Smooth muscle cell (in vitro differentiated cells): ENCODE measurements around the gene MOB2. TPM values are rescaled to one million over a fixed set of nuclear protein-coding genes. Genes with fewer than 3 reads are reported as not detected.

Experiments
- DNase-seq: peaks from one replicate; lab custom pipeline; 2025; ENCODE audit not compliant: unreplicated experiment; lab: John Stamatoyannopoulos, UW
- H2AFZ ChIP-seq: fragments of 200-600 bp; sonication (generic); 2 replicates; pipeline ENCODE4 v1.6.0; 2016; ENCODE audit warnings: antibody characterized with exemption, low read depth, mild to moderate bottlenecking
- H3F3A ChIP-seq: fragments of 200-600 bp; sonication (generic); 2 replicates; pipeline ENCODE4 v1.6.0; 2017; ENCODE audit warnings: antibody characterized with exemption, low read depth
- H3K27ac ChIP-seq: fragments of 200-600 bp; sonication (generic); 2 replicates; pipeline ENCODE4 v1.5.1; 2016; ENCODE audit warnings: low read depth, mild to moderate bottlenecking
- H3K27me3 ChIP-seq: fragments of 200-600 bp; sonication (generic); 2 replicates; pipeline ENCODE4 v1.6.1; 2016; ENCODE audit warnings: low read depth, mild to moderate bottlenecking
- H3K36me3 ChIP-seq: fragments of 200-600 bp; sonication (generic); 2 replicates; pipeline ENCODE4 v1.5.1; 2016; ENCODE audit warnings: low read depth
- H3K4me1 ChIP-seq: fragments of 200-600 bp; sonication (generic); 2 replicates; pipeline ENCODE4 v1.5.1; 2016; ENCODE audit warnings: low read depth
- H3K4me2 ChIP-seq: fragments of 200-600 bp; sonication (generic); 2 replicates; pipeline ENCODE4 v1.6.0; 2016; ENCODE audit warnings: mild to moderate bottlenecking
- H3K4me3 ChIP-seq: fragments of 200-600 bp; sonication (generic); 2 replicates; pipeline ENCODE4 v1.5.1; 2016; ENCODE audit warnings: mild to moderate bottlenecking
- H3K79me2 ChIP-seq: fragments of 200-600 bp; sonication (generic); 2 replicates; pipeline ENCODE4 v1.6.0; 2016; ENCODE audit warnings: low read depth, mild to moderate bottlenecking
- H3K9ac ChIP-seq: fragments of 200-600 bp; sonication (generic); 2 replicates; pipeline ENCODE4 v1.6.0; 2016; ENCODE audit warnings: low read depth
- H3K9me3 ChIP-seq: fragments of 200-600 bp; sonication (generic); replicated peaks from 2 replicates; pipeline ENCODE4 v1.5.1; 2016; ENCODE audit warnings: low read depth
- H4K20me1 ChIP-seq: fragments of 200-600 bp; sonication (generic); 2 replicates; pipeline ENCODE4 v1.6.0; 2016; ENCODE audit warnings: low read depth
- WGBS: methylation state at CpG from one replicate; pipeline ENCODE4 v1.1.7; 2016; ENCODE audit warnings: low lambda C conversion rate; 5-methylcytosine and 5-hydroxymethylcytosine counted together
- polyA plus RNA-seq: library from polyadenylated mRNA; unstranded; fragments of >200 nt; fragmentation: Nextera tagmentation; extraction: Ambion mirVana; gene quantifications from 2 replicates; pipeline ENCODE4 v1.2.1, GENCODE V29; 2016
- total RNA-seq: library from RNA; depleted of rRNA; stranded (reverse); fragments of >200 nt; gene quantifications from 2 replicates; pipeline ENCODE4 v1.2.3, GENCODE V29; 2014
- TF ChIP-seq, protein P1 (sequence below): fragments of 200-600 bp; sonication (generic); IDR thresholded peaks from 2 replicates; pipeline ENCODE4 v1.5.1; 2017; ENCODE audit warnings: borderline replicate concordance, mild to moderate bottlenecking, antibody characterized with exemption; ENCODE audit not compliant: insufficient read depth, poor library complexity, severe bottlenecking

Gene MOB2
- total and polyA plus RNA-seq, 2 experiments from 2014 or later = 2.5 to 24.0 TPM

- WGBS = 99% methylated on average over 9 of the region's 9 CpGs
- TF ChIP-seq, protein P1, sequence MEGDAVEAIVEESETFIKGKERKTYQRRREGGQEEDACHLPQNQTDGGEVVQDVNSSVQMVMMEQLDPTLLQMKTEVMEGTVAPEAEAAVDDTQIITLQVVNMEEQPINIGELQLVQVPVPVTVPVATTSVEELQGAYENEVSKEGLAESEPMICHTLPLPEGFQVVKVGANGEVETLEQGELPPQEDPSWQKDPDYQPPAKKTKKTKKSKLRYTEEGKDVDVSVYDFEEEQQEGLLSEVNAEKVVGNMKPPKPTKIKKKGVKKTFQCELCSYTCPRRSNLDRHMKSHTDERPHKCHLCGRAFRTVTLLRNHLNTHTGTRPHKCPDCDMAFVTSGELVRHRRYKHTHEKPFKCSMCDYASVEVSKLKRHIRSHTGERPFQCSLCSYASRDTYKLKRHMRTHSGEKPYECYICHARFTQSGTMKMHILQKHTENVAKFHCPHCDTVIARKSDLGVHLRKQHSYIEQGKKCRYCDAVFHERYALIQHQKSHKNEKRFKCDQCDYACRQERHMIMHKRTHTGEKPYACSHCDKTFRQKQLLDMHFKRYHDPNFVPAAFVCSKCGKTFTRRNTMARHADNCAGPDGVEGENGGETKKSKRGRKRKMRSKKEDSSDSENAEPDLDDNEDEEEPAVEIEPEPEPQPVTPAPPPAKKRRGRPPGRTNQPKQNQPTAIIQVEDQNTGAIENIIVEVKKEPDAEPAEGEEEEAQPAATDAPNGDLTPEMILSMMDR = no peak
- H3K36me3 ChIP-seq = no peaks in the 10 kb centered on the region
- H3K27me3 ChIP-seq = no peaks in the 10 kb centered on the region
- no peaks in the 10 kb centered on the region for H3F3A ChIP-seq
- no peak overlapping the region for H3K4me2 ChIP-seq
- no peak overlapping the region for H3K9ac ChIP-seq
- H3K27ac ChIP-seq = no peak overlapping the region
- no peaks in the 10 kb centered on the region for H3K4me1 ChIP-seq
- no peaks in the 10 kb centered on the region for H3K79me2 ChIP-seq
- H3K9me3 ChIP-seq = no peaks in the 10 kb centered on the region
- H4K20me1 ChIP-seq = peaks cover 50% of the 10 kb centered on the region
- DNase-seq = no peak
- H2AFZ ChIP-seq = no peak overlapping the region
- H3K4me3 ChIP-seq = no peak overlapping the region
Measured at GRCh38 chr11:1479006-1479677, 7.4 kb downstream of the MOB2 start.

GRCh38 chr11:1478544-1478943 lies 8.0 kb downstream of the MOB2 start:
- Histone ChIP-seq H2AFZ (no peak overlapping the region), H3K9me3 (no peaks in the 10 kb centered on the region), H4K20me1 (peaks cover 44% of the 10 kb centered on the region), H3K27ac (no peak overlapping the region), H3K4me3 (no peak overlapping the region), H3K27me3 (no peaks in the 10 kb centered on the region), H3K9ac (no peak overlapping the region), H3K4me2 (no peak overlapping the region), H3F3A (no peaks in the 10 kb centered on the region), H3K79me2 (no peaks in the 10 kb centered on the region), H3K4me1 (no peaks in the 10 kb centered on the region), H3K36me3 (no peaks in the 10 kb centered on the region)
- 86% methylated on average over 9 of the region's 9 CpGs for WGBS
- TF ChIP-seq, protein P1 = no peak
- DNase-seq = no peak

GRCh38 chr11:1478011-1478410 lies 8.6 kb downstream of the MOB2 start:
- H3K27ac ChIP-seq = no peak overlapping the region
- H3K4me2 ChIP-seq = no peak overlapping the region
- no peak overlapping the region for H3K4me3 ChIP-seq
- H3K4me1 ChIP-seq = no peaks in the 10 kb centered on the region
- H4K20me1 ChIP-seq = peaks cover 39% of the 10 kb centered on the region
- DNase-seq = no peak
- H3K79me2 ChIP-seq = no peaks in the 10 kb centered on the region
- H3K27me3 ChIP-seq = no peaks in the 10 kb centered on the region
- H2AFZ ChIP-seq = no peak overlapping the region
- no peaks in the 10 kb centered on the region for H3F3A ChIP-seq
- H3K9ac ChIP-seq = no peak overlapping the region
- no peaks in the 10 kb centered on the region for H3K36me3 ChIP-seq
- 97% methylated on average over 13 of the region's 13 CpGs for WGBS
- no peaks in the 10 kb centered on the region for H3K9me3 ChIP-seq
- TF ChIP-seq, protein P1 = no peak

DNA sequence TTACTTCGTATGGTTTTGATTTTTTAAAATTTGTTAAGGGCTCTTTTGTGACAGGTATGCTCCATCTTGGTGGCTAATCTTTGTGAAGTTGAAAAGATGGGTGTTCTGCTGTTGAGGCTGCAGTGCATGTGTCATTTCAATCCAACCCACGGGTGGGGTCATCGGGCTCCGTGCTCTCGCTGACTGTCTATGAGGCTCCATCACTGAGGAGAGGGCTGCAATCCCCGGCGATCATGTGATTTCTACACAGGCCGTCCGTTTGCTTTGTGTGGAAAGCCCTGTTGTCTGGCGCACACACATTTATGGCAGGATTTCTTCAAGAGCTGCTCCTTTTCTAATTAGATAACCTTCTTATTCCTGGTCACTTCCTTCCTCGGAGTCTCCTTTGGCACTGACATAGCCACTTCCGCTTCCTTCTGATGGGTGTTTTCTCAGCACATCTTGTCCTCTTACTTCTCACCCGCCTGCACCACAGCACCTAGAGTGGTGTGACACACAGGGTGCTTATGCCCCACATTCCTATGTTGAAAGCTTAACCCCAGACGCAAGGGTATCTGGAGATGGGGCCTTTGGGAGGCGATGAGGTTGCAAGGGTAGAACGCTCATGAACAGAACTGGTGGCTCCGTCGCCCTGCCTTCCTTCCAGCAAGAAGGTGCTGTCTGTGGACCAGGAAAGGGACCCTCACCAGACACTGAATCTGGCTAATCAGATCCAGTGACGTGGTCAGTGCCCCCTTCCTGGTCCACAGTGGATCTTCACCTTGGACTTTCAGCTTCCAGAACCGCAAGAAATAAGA lies 9.4 kb downstream of the MOB2 start:
- Histone ChIP-seq H3K27me3 (no peaks in the 10 kb centered on the region), H3K27ac (no peak overlapping the region), H2AFZ (no peak overlapping the region), H3F3A (no peaks in the 10 kb centered on the region), H4K20me1 (peaks cover 30% of the 10 kb centered on the region), H3K4me3 (no peak overlapping the region), H3K9ac (no peak overlapping the region), H3K4me2 (no peak overlapping the region), H3K9me3 (no peaks in the 10 kb centered on the region), H3K79me2 (no peaks in the 10 kb centered on the region), H3K4me1 (no peaks in the 10 kb centered on the region), H3K36me3 (no peaks in the 10 kb centered on the region)
- TF ChIP-seq, protein P1 = no peak
- DNase-seq = no peak
- 95% methylated on average over 20 of the region's 20 CpGs for WGBS
